GM18502 (cell line): ENCODE data around the gene OR6C75.
"Not testable (repeated sequence)": the region's sequence is repeated elsewhere in the genome, so short reads cannot be mapped to it uniquely, and the experiment has no call there.

Experiments
- ATAC-seq: cut with Tn5 transposase; IDR thresholded peaks from one replicate; pipeline ENCODE4 v1.9.1; 2021; ENCODE audit warnings: mild to moderate bottlenecking; ENCODE audit not compliant: unreplicated experiment, poor library complexity

OR6C75 gene

DNA sequence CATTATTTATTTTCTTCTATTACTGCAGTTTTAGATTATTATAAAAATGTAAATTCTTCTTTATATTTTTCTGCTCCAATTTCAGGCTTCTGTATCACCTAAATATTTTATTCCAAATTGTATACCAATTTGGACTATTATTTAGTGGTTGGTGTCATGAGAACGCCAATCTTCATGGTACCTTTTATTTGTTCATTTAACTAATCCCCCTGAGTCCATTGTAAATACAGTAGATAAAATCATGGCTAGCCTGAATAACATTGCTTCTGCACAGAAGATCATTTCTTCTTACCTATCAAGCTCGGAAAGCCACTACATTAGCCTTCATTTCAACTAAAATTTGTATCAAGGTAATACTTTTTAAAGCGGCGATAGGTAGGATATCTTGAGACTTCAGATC, at the start of gene OR6C75:
Gene OR6C75, plus strand, starts transcription at position 301 of the 400 bp plus-strand sequence. CDS start 2,136 bp downstream, outside the sequence.
- no peak for ATAC-seq

- no peak for ATAC-seq
Observed at GRCh38 chr12:55314043-55314442, 48.7 kb upstream of the OR6C75 start, which contains the start of gene OR6C1. Gene OR6C1 (plus strand): TSS chr12:55314343. CDS start chr12:55320600, 6,257 bp downstream.

GRCh38 chr12:55320201-55320600, 42.6 kb upstream of the OR6C75 start:
- ATAC-seq, result no peak

DNA sequence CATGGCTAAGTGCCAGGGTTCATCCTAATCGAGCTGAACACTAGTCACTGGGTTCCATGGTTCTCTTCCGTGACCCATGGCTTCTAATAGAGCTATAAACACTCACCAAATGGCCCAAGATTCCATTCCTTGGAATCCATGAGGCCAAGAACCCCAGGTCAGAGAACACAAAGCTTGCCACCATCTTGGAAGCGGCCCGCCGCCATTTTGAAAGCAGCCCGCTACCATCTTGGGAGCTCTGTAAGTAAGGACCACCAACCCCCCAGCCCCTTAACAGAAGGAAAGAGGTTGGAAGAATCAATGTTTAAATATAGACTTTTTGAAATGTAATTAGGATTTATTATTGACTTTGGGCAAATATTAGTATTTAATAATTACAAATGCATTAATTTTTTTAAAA, 37.0 kb upstream of the OR6C75 start:
- ATAC-seq, result not testable (repeated sequence)

DNA sequence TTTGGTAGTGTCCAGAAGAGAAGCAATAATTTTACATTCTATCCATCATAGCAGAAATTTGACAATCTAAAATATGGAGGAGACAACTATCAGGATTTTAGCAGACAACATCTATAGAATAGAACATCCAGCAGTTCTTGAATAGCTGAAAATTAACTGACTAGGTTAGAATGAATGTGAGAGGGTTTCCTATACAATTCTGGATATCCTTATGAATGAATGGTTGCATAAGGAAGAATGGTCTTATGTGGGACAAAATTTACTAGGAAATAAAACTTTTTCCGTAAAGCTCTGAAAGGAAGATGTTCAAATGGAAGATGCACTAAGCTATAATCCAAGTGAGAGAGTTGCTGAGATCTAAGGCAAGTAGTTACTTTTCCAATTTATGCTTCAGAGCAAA, 32.3 kb upstream of the OR6C75 start, which contains the start of gene OR6C3:
Gene OR6C3, plus strand, starts transcription at position 301 of the 400 bp plus-strand sequence. CDS start 955 bp downstream, outside the sequence.
- ATAC-seq, result no peak

GRCh38 chr12:55336002-55336401, 26.8 kb upstream of the OR6C75 start:
- no peak for ATAC-seq

DNA sequence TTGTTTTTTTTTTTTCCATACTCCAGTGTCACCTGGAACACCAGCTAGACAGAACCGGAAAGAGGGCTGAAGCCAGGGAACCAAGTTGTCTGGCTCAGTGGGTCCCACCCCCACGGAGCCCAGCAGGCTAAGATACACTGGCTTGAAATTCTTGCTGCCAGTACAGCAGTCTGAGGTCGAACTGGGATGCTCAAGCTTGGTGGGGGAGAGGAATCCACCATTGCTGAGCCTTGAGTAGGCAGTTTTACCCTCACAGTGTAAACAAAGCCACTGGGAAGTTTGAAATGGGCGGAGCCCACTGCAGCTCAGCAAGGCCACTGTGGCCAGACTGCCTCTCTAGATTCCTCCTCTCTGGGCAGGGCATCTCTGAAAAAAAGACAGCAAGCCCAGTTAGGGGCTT, 7.4 kb upstream of the OR6C75 start:
- not testable (repeated sequence) for ATAC-seq

DNA sequence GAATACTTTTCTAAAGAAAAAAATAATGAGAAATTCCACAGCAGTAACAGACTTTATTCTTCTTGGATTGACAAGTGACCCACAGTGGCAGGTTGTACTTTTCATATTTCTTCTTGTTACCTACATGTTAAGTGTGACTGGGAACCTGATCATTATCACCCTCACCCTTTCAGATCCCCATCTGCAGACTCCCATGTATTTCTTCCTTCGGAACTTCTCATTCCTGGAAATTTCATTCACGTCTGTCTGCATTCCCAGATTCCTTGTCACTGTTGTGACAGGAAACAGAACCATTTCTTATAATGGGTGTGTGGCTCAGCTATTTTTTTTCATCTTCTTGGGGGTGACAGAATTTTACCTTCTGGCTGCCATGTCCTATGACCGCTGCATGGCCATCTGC, 2.3 kb downstream of the OR6C75 start:
- no peak for ATAC-seq

DNA sequence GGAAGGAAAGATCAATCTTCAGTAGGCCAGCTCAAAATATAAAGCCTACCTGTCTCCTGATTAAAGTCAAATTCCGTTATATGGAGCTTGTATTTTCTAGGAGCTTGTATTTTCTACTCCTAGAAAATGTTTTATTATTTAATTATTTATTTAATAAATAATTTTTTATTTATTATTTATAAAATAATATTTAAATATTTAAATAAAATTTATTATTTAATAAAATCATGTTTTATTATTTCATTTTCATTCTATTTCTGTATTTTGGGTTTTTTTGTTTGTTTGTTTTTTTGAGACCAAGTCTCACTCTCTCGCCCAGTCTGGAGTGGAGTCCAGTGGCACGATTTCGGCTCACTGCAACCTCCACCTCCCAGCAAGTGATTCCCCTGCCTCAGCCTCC, 9.7 kb downstream of the OR6C75 start:
- no peak for ATAC-seq

DNA sequence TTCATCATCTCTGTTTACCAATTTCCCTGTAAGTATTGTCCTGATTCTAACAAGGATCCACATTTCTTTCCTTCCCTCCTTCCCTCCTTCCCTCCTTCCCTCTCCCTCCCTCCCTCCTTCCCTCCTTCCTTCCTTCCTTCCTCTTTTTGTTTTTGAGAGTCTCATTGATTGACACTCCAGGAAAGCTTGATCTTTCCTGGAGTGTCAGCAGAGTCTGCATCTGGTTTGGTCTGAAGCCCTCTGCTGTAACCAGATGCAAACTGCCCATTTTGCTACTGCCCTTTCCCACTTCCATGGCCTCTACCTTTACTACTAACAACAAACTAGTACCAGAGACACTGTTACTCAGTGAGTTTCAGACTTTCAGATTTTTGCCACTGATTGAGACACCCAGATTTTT, 23.1 kb downstream of the OR6C75 start:
- ATAC-seq, result no peak

- ATAC-seq, result no peak
Observed at GRCh38 chr12:55392032-55392795, 29.4 kb downstream of the OR6C75 start.

GRCh38 chr12:55396326-55396725, 33.6 kb downstream of the OR6C75 start:
- no peak for ATAC-seq

GRCh38 chr12:55400229-55400628, 37.5 kb downstream of the OR6C75 start, which contains the start of gene OR6C65:
Gene OR6C65 (plus strand): TSS chr12:55400529. CDS start chr12:55400529, 0 bp downstream.
- ATAC-seq, result no peak

- no peak for ATAC-seq
Observed at GRCh38 chr12:55407866-55408265, 45.1 kb downstream of the OR6C75 start.

DNA sequence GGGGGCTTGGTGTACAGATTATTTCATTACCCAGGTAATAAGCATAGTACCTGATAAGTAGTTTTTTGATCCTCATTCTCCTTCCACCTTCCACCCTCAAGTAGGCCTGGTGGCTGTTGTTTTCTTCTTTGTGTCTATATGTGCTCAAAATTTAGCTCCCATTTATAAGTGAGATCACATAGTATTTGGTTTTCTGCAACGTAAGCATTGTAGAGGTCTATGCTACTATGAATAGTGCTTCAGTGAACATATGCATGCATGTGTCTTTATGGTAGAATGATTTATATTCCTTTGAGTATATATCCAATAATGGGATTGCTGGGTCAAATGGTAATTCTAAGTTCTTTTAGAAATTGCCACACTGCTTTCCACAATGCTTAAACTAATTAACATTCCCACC, 46.4 kb downstream of the OR6C75 start:
- not testable (repeated sequence) for ATAC-seq

DNA sequence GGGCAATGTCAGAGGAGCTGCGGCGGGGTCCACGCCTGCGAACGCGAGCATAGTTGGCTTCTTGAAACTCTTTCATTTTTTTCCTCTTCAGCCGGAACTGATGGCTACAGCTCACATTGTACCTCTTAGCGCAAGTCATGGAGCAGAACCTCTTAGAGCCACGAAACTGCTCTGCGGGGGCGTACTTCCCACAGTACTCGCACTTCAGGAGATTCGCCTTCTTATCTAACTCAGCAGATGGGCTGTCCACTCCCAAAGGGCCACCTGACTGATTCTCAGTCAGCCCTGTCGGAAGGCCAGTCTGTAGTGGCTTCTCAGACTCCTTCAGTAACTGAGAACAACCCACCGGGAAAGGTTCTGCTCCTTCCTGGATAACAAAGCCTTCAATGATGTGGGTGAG, 49.4 kb downstream of the OR6C75 start:
- not testable (repeated sequence) for ATAC-seq

DNA sequence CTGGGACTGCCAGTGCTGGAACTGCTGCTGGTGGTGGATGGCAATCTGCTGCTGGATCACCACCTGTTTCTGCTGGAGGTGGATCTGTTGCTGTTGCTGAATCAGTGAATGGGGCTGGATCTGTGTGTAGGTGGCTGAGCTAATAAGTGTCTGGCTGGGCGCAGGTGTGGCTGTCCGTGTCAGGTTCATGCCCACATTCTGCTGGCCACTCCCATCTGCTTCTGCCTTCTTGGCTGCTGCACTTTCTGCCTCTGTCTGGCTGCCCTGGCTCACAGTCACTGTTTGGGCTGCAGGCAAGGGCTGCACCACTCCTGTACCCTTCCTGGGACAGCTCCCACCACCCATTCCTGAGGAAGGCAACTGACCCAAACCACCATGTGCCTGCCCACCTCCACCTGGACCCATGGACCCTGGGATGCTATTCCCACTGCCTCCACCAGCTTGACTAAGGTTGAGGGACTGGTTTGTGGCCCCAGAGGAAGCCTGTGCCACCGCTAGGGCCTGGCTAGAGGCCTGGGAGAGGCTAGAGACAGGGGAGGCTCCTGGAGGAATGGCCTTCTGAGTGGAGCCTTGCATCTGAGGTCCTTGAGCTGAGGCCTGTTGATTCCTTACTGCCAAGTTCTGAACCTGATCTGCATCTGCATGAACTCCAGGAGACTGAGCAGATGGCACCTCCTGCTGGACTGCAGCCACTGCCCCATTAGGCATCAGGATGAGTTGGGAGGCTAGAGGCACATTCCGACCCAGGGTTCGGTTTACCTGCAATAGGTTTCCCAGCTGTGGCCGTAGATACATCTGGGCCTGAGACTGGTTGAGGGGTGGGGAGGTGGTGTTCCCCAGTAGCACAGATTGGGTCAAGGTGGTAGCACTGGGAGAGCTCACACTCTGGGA, 51.0 kb downstream of the OR6C75 start:
- ATAC-seq, result not testable (repeated sequence)

GRCh38 chr12:55414396-55414823, 51.6 kb downstream of the OR6C75 start:
- ATAC-seq, result not testable (repeated sequence)

DNA sequence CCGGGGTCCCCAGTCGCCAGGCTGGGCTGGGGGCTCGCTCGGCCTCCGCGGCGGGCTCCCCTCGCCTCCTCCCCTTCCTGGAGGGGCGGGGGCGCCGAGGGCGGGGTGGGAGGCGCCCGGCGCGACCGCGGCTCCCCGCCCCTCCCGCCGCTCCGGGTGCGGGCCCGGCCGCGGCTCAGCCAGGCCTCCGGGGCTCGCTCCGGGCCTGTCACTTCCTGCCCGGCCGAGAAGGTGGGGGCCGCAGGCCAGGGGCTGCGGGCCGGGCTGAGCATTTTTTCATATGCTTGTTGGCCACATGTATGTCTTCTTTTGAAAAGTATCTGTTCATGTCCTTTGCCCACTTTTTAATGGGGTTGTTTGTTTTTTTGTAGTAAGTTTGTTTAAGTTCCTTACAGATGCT, 52.1 kb downstream of the OR6C75 start:
- ATAC-seq, result not testable (repeated sequence)

DNA sequence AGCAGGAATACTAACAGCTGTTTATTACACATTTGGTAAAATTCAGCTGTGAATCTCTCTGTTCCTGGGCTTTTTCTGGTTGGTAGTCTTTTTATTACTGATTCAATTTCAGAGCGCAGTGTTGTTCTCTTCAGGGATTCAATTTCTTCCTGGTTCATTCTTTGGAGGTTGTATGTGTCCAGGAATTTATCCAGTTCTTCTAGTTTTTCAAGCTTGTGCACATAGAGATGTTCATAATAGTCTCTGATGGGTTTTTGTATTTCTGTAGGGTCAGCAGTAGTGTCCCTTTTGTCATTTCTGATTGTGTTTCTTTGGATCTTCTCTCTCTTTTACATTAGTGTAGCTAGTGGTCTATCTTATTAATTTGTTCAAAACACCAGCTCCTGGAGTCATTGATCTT, 54.2 kb downstream of the OR6C75 start:
- no peak for ATAC-seq
